OCI-LY7 (cell line): Measurements from ENCODE around the gene HNRNPAB. TPM values are rescaled to one million over a fixed set of nuclear protein-coding genes. Genes with fewer than 3 reads are reported as not detected.

Source experiments
- BruUV-seq: library from RNA; stranded (reverse); fragments of 400-500 nt; replicated peaks from 2 replicates; lab custom pipeline; 2021; lab: Mats Ljungman, UMichigan
- CTCF ChIA-PET: fragments of 300-600 bp; sonication (Branson Sonifier 250); formaldehyde crosslinking; loops from one replicate; lab custom pipeline; 2022; ENCODE audit warnings: antibody characterized with exemption; ENCODE audit not compliant: unreplicated experiment; lab: Charles Lee
- POLR2A ChIA-PET: fragments of 300-600 bp; sonication (Branson Sonifier 250); formaldehyde crosslinking; loops from one replicate; lab custom pipeline; 2022; ENCODE audit warnings: antibody characterized with exemption; lab: Charles Lee
- DNase-seq: peaks from one replicate; pipeline ENCODE4 v3.0.0-alpha.2; 2015; ENCODE audit warnings: low spot score
- H2AFZ ChIP-seq: fragments of 200-600 bp; sonication (generic), shearing (Covaris generic); 2 replicates; pipeline ENCODE4 v1.6.1; 2014; ENCODE audit warnings: mild to moderate bottlenecking, antibody characterized with exemption, low read length, moderate library complexity
- H3K27ac ChIP-seq: fragments of 200-600 bp; sonication (generic); 2 replicates; pipeline ENCODE4 v1.5.1; 2014; ENCODE audit warnings: mixed run types, low read depth, mild to moderate bottlenecking, moderate library complexity, low read length, inconsistent platforms; ENCODE audit not compliant: poor library complexity, severe bottlenecking
- H3K36me3 ChIP-seq: fragments of 200-600 bp; sonication (generic); 2 replicates; pipeline ENCODE4 v1.6.1; 2014; ENCODE audit warnings: mild to moderate bottlenecking, antibody characterized with exemption, low read length, moderate library complexity, mixed read lengths; ENCODE audit not compliant: insufficient read depth
- H3K4me1 ChIP-seq: fragments of 200-600 bp; sonication (generic); 2 replicates; pipeline ENCODE4 v1.5.1; 2014; ENCODE audit warnings: mild to moderate bottlenecking, low read length; ENCODE audit not compliant: insufficient read depth, poor library complexity, severe bottlenecking
- H3K4me2 ChIP-seq: fragments of 200-600 bp; sonication (generic); 2 replicates; pipeline ENCODE4 v1.6.1; 2014; ENCODE audit warnings: mild to moderate bottlenecking, low read length
- H3K4me3 ChIP-seq: fragments of 200-600 bp; sonication (generic); 2 replicates; pipeline ENCODE4 v1.5.1; 2014; ENCODE audit warnings: mild to moderate bottlenecking, low read depth, low read length; ENCODE audit not compliant: poor library complexity, severe bottlenecking
- H3K79me2 ChIP-seq: fragments of 200-600 bp; sonication (generic); 2 replicates; pipeline ENCODE4 v1.6.1; 2016; ENCODE audit warnings: low read depth, mild to moderate bottlenecking, low read length, moderate library complexity, mixed read lengths; ENCODE audit not compliant: insufficient read depth
- H3K9me2 ChIP-seq: fragments of 200-600 bp; sonication (generic); 2 replicates; pipeline ENCODE4 v1.6.1; 2016; ENCODE audit warnings: mild to moderate bottlenecking, low read length, mixed read lengths; ENCODE audit not compliant: insufficient read depth
- H3K9me3 ChIP-seq: fragments of 200-600 bp; sonication (generic); 2 replicates; pipeline ENCODE4 v1.6.1; 2014; ENCODE audit warnings: mild to moderate bottlenecking, mixed run types, low read length, mixed read lengths
- H4K20me1 ChIP-seq: fragments of 200-600 bp; sonication (generic); 2 replicates; pipeline ENCODE4 v1.6.1; 2014; ENCODE audit warnings: mild to moderate bottlenecking, antibody characterized with exemption, low read length, moderate library complexity, mixed read lengths; ENCODE audit not compliant: insufficient read depth
- EZH2phosphoT487 ChIP-seq: fragments of 200-600 bp; sonication (generic); IDR thresholded peaks from 2 replicates; pipeline ENCODE4 v1.6.1; 2018; ENCODE audit warnings: low read depth, borderline replicate concordance, mild to moderate bottlenecking, mixed run types, antibody characterized with exemption, low read length, moderate library complexity, mixed read lengths
- intact Hi-C: fragments of 100-400 bp; cut with micrococcal nuclease; formaldehyde crosslinking; loops from one replicate; pipeline ENCODE4 v1.10.0; 2022; ENCODE audit not compliant: unreplicated experiment
- total RNA-seq, 2 experiments: library from RNA; depleted of rRNA in 1 of 2; stranded (reverse); fragments of >200 nt in 1 of 2; shearing (Covaris generic) in 1 of 2; gene quantifications; 2 replicates each; pipeline ENCODE4 v1.2.3, GENCODE V29; 2014 to 2022
- TF ChIP-seq, protein P1 (sequence below): fragments of 200-600 bp; sonication (generic); conservative IDR thresholded peaks from 2 replicates; pipeline ENCODE4 v1.5.1; 2014; ENCODE audit warnings: mild to moderate bottlenecking, antibody characterized with exemption, low read length, moderate library complexity, mixed read lengths

Gene HNRNPAB
- total RNA-seq, 2 experiments from 2014 or later, result 146 to 350 TPM

DNA sequence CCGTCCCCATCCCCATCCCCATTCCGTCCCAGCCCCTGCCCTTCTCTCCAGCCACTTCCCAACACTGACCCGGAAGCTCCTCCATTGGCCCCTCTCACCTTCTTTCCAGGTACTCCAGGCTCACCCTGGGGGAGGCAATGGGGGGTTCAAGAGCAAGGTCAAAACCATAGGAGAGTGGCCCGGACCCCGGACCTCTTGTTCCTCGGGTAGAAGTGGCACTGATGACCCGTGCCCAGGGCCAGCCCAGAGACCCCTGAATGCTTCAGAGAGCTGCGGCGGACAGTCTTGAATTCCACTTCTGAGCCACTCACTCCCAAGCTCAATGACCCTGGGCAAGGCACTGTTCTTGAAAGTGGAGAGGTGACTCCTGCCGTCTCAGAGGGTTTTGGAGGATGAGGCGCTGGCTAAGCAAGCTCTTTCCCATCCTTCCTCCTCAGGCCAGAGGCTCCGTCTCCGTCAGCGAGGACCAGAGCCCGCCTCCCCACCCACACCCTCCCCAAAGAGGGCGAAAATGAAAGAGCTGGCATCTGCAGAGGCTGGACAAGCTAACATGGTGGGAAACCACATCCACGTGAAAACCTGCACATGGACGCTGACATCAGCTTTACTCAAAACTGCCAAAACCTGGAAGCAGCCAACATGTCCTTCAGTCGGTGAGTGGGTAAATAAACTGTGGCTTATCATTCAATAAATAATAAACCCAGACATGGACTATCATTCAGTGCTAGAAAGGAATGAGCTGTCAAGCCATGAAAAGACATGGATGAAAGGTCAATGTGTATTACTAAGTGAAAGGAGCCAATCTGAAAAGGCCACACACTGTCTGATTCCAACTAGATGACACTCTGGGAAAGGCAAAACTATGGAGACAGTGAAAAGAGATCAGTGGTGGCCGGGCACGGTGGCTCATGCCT, 55.5 kb downstream of the HNRNPAB start:
- H3K9me3 ChIP-seq, result no peaks in the 10 kb centered on the region
- no peaks in the 10 kb centered on the region for H3K79me2 ChIP-seq
- POLR2A ChIA-PET, result interaction anchor here (1.1 to 1.3 kb wide), 2 partner anchors 8 to 10 kb away, joined by 3 to 4 read pairs; no protein-coding TSS in a partner anchor
- no peak for DNase-seq
- H3K4me1 ChIP-seq, result peaks cover 5% of the 10 kb centered on the region
- no peaks in the 10 kb centered on the region for H3K36me3 ChIP-seq
- intact Hi-C loops, result no loop called here
- no peak overlapping the region for H2AFZ ChIP-seq
- no peak overlapping the region for H3K4me3 ChIP-seq
- no peaks in the 10 kb centered on the region for H3K9me2 ChIP-seq
- no peak for TF ChIP-seq EZH2phosphoT487
- TF ChIP-seq, protein P1, sequence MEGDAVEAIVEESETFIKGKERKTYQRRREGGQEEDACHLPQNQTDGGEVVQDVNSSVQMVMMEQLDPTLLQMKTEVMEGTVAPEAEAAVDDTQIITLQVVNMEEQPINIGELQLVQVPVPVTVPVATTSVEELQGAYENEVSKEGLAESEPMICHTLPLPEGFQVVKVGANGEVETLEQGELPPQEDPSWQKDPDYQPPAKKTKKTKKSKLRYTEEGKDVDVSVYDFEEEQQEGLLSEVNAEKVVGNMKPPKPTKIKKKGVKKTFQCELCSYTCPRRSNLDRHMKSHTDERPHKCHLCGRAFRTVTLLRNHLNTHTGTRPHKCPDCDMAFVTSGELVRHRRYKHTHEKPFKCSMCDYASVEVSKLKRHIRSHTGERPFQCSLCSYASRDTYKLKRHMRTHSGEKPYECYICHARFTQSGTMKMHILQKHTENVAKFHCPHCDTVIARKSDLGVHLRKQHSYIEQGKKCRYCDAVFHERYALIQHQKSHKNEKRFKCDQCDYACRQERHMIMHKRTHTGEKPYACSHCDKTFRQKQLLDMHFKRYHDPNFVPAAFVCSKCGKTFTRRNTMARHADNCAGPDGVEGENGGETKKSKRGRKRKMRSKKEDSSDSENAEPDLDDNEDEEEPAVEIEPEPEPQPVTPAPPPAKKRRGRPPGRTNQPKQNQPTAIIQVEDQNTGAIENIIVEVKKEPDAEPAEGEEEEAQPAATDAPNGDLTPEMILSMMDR, result no peak
- no peaks in the 10 kb centered on the region for H4K20me1 ChIP-seq
- no peak overlapping the region for H3K4me2 ChIP-seq
- CTCF ChIA-PET, result no interaction called here
- no TSS peak for BruUV-seq
- H3K27ac ChIP-seq, result no peak overlapping the region

Other genes with a start within 250 kb of the HNRNPAB start
- gene PROP1, start 208.3 kb upstream of the HNRNPAB start, total RNA-seq (2014; rRNA removed; shearing (Covaris generic)), result not detected in 2 replicates
- gene PROP1, start 208.3 kb upstream of the HNRNPAB start, total RNA-seq (2022), result not detected in 2 replicates
- gene N4BP3, start 91.0 kb upstream of the HNRNPAB start, total RNA-seq (2014; rRNA removed; shearing (Covaris generic)), result 23.7 and 28.3 TPM in 2 replicates
- 22.3 and 26.1 TPM in 2 replicates for gene N4BP3, start 91.0 kb upstream of the HNRNPAB start, total RNA-seq (2022)
- 54.2 and 68.3 TPM in 2 replicates for gene RMND5B, start 73.5 kb upstream of the HNRNPAB start, total RNA-seq (2014; rRNA removed; shearing (Covaris generic))
- gene RMND5B, start 73.5 kb upstream of the HNRNPAB start, total RNA-seq (2022), result 63.2 and 63.7 TPM in 2 replicates
- gene NHP2, start 50.6 kb upstream of the HNRNPAB start, total RNA-seq (2014; rRNA removed; shearing (Covaris generic)), result 309 and 344 TPM in 2 replicates
- 183 and 216 TPM in 2 replicates for gene NHP2, start 50.6 kb upstream of the HNRNPAB start, total RNA-seq (2022)
- not detected in 2 replicates for gene GMCL2, start 17.2 kb upstream of the HNRNPAB start, total RNA-seq (2014; rRNA removed; shearing (Covaris generic))
- gene GMCL2, start 17.2 kb upstream of the HNRNPAB start, total RNA-seq (2022), result not detected in 2 replicates
- gene PHYKPL, start 28.3 kb downstream of the HNRNPAB start, total RNA-seq (2014; rRNA removed; shearing (Covaris generic)), result 69.7 and 86.3 TPM in 2 replicates
- gene PHYKPL, start 28.3 kb downstream of the HNRNPAB start, total RNA-seq (2022), result 139 and 146 TPM in 2 replicates